ENCODE results near the gene SPC25. TPM values are rescaled to one million over a fixed set of nuclear protein-coding genes. Genes with fewer than 3 reads are reported as not detected.

Gene SPC25
- total RNA-seq (4.1 and 11.2 TPM in 2 replicates), polyA plus RNA-seq (8.1 and 8.3 TPM in 2 replicates)

GRCh38 chr2:168890006-168890782 lies at the start of gene SPC25:
TSS of gene SPC25 (minus strand) at chr2:168890430. CDS start at chr2:168889519, 911 bp downstream.
- peak; percentile 93 for DNase-seq (ENCODE audit: low spot score)
- H3K79me2 ChIP-seq = peaks cover 9% of the 10 kb centered on the region
- 2% methylated on average over 38 of the region's 38 CpGs for WGBS (ENCODE audit: low lambda C conversion rate, missing lambda C conversion rate)
- peak within 1 kb of the TSS; percentile 40 for H2AFZ ChIP-seq
- no peaks in the 10 kb centered on the region for H3K36me3 ChIP-seq (replicated peaks; ENCODE audit: insufficient read depth, low read depth)
- H3K4me1 ChIP-seq (ENCODE audit: insufficient read depth) = no peaks in the 10 kb centered on the region
- no peak within 1 kb of the TSS for H3K27ac ChIP-seq
- peak within 1 kb of the TSS; percentile 32 for H3K4me3 ChIP-seq
- H3K9me2 ChIP-seq (replicated peaks; ENCODE audit: insufficient read depth) = no peaks in the 10 kb centered on the region
- TF ChIP-seq CTCF (IDR thresholded peaks at IDR 0.05; ENCODE audit: poor library complexity) = no peak
- TF ChIP-seq EZH2 (IDR thresholded peaks at IDR 0.05; ENCODE audit: borderline replicate concordance) = no peak
- TF ChIP-seq EZH2phosphoT487 (IDR thresholded peaks at IDR 0.05; ENCODE audit: low read depth, severe bottlenecking, unreplicated experiment) = no peak
- H3K9me3 ChIP-seq (ENCODE audit: low read depth) = no peaks in the 10 kb centered on the region
- peak within 1 kb of the TSS; percentile 72 for H3K4me2 ChIP-seq
- no peaks in the 10 kb centered on the region for H3K27me3 ChIP-seq
- H4K20me1 ChIP-seq (ENCODE audit: insufficient read depth, poor library complexity, severe bottlenecking) = no peaks in the 10 kb centered on the region

GRCh38 chr2:168939918-168940317 lies 49.7 kb upstream of the SPC25 start:
- Histone ChIP-seq H3K79me2 (no peaks in the 10 kb centered on the region), H3K36me3 (replicated peaks; ENCODE audit: insufficient read depth, low read depth) (no peaks in the 10 kb centered on the region), H3K27me3 (no peaks in the 10 kb centered on the region), H3K4me1 (ENCODE audit: insufficient read depth) (no peaks in the 10 kb centered on the region), H3K4me2 (no peak overlapping the region), H3K9me3 (ENCODE audit: low read depth) (no peaks in the 10 kb centered on the region), H3K4me3 (no peak overlapping the region), H4K20me1 (ENCODE audit: insufficient read depth, poor library complexity, severe bottlenecking) (no peaks in the 10 kb centered on the region), H3K9me2 (replicated peaks; ENCODE audit: insufficient read depth) (no peaks in the 10 kb centered on the region), H2AFZ (no peak overlapping the region), H3K27ac (no peak overlapping the region)
- no peak for DNase-seq (ENCODE audit: low spot score)
- TF ChIP-seq CTCF (IDR thresholded peaks at IDR 0.05; ENCODE audit: poor library complexity) (no peak), EZH2phosphoT487 (IDR thresholded peaks at IDR 0.05; ENCODE audit: low read depth, severe bottlenecking, unreplicated experiment) (no peak), EZH2 (IDR thresholded peaks at IDR 0.05; ENCODE audit: borderline replicate concordance) (no peak)
- 95% methylated on average over 4 of the region's 4 CpGs for WGBS (ENCODE audit: low lambda C conversion rate, missing lambda C conversion rate)

GRCh38 chr2:168939061-168939460 lies 48.8 kb upstream of the SPC25 start:
- Histone ChIP-seq H2AFZ (no peak overlapping the region), H3K9me3 (ENCODE audit: low read depth) (no peaks in the 10 kb centered on the region), H3K4me1 (ENCODE audit: insufficient read depth) (no peaks in the 10 kb centered on the region), H3K9me2 (replicated peaks; ENCODE audit: insufficient read depth) (no peaks in the 10 kb centered on the region), H3K4me3 (no peak overlapping the region), H3K79me2 (no peaks in the 10 kb centered on the region), H3K27ac (no peak overlapping the region), H3K4me2 (no peak overlapping the region), H3K36me3 (replicated peaks; ENCODE audit: insufficient read depth, low read depth) (no peaks in the 10 kb centered on the region), H3K27me3 (no peaks in the 10 kb centered on the region), H4K20me1 (ENCODE audit: insufficient read depth, poor library complexity, severe bottlenecking) (no peaks in the 10 kb centered on the region)
- TF ChIP-seq EZH2phosphoT487 (IDR thresholded peaks at IDR 0.05; ENCODE audit: low read depth, severe bottlenecking, unreplicated experiment) (no peak), CTCF (IDR thresholded peaks at IDR 0.05; ENCODE audit: poor library complexity) (no peak), EZH2 (IDR thresholded peaks at IDR 0.05; ENCODE audit: borderline replicate concordance) (no peak)
- no peak for DNase-seq (ENCODE audit: low spot score)
- 89% methylated on average over 1 of the region's 1 CpG for WGBS (ENCODE audit: low lambda C conversion rate, missing lambda C conversion rate)
